T47D (cell line): ENCODE measurements around the gene UBE4B.
"Not testable (repeated sequence)": the region's sequence is repeated elsewhere in the genome, so short reads cannot be mapped to it uniquely, and the experiment has no call there.

Source experiments
- DNase-seq, 2 experiments: peaks; one replicate each; pipeline versions ENCODE4 v3.0.0 to v3.0.0-alpha.2; 2011 to 2012; ENCODE audit warnings: low read depth in 1 of 2, low spot score in 1 of 2
- JUND ChIP-seq: IDR thresholded peaks from 2 replicates; pipeline ENCODE4 v1.6.1; 2012; ENCODE audit warnings: low read depth
- in situ Hi-C: cut with HindIII; loops from 2 replicates; pipeline ENCODE4 v1.10.0; 2016; ENCODE audit warnings: low sequenced_read_pairs, low pct_unique_long_range_greater_than_20kb

The UBE4B gene

DNA sequence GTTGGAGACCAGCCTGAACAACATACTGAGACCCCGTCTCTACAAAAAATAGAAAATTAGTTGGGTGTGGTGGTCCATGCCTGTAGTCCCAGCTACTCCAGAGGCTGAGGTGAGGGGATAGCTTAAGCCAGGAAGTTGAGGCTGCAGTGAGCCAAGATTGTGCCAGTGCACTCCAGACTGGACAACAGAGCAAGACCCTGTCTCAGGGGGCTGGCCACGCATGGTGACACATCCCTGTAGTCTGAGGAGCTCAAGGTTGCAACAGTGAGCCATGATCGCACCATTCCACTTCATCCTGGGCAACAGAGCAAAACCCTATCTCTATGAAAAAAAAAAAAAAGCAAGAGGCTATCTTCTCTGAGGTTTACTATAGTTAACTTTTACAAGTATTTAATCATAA, 12.7 kb upstream of the UBE4B start:
- no peak for TF ChIP-seq JUND
- in situ Hi-C loops: no loop called here
- DNase-seq: no peak

DNA sequence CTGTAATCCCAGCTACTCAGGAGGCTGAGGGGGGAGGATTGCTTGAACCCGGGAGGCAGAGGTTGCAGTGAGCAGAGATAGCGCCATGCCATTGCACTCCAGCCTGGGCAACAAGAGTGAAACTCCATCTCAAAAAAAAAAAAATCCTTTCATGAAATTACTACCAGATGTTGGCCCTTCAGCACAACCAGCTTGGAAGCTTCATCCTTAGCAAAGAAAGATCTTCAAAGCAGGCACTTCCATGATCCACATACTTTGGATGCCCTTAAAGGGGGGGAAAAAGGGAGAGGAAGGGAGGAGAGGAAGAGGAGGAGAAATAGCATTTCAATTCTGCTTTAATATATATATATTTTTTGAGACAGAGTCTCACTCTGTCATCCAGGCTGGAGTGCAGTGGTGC, 12.1 kb upstream of the UBE4B start:
- DNase-seq, in situ Hi-C loops: not testable (repeated sequence)

DNA sequence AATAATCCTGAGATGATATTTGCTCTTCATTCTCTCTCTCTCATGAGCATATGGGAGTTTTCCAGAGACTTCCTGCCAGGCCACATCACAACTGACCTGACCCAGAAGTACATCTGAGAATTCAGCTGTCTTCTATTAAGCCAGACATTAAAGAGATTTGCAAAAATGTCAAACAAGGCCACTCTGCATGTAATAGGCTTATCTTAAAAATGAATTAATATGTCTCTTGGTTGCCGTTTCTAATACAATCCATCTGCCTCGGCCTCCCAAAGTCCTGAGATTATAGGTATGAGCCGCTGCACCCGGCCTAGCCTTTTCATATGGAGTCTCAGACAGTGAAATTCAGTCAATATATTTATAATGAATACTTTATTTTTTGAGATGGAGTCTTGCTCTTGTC, 10.8 kb upstream of the UBE4B start:
- DNase-seq: not testable (repeated sequence)

DNA sequence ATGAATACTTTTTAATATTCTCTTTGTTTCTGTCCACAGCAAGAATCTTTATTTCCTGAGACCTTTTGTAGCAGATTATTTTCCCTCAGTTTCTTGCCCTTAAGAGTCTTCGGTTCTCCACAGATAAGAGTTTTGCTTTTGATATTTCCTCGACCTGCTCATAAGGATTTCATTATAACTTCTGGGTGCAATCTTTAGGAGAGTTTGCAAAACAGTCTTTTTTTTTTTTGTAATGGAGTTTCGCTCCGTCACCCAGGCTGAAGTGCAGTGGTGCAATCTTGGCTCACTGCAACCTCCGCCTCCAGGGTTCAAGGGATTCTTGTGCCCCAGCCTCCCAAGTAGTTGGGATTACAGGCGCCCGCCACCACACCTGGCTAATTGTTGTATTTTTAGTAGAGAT, 10.1 kb upstream of the UBE4B start:
- in situ Hi-C loops: no loop called here
- no peak for DNase-seq
- TF ChIP-seq JUND: no peak

More for the DNA sequence above, 10.8 kb upstream of the UBE4B start:
- in situ Hi-C loops: not testable (repeated sequence)

DNA sequence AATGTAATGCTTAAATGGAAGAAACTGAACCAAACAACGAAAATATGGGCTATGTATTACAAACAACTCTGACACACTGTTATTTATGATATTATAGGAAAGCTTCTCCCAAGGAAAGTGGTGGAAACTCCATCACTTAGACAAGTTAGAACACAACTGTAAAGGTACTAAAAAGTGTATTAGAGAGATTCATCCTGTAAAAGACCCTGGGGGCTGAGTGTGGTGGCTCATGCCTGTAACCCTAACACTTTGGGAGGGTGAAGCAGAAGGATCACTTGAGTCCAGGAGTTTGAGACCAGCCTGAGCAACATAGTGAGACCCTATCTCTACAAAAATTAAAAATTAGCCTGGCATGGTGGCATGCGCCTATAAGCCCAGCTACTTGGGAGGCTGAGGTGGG, 7.4 kb upstream of the UBE4B start:
- no peak for TF ChIP-seq JUND
- DNase-seq: no peak
- in situ Hi-C loops: no loop called here

DNA sequence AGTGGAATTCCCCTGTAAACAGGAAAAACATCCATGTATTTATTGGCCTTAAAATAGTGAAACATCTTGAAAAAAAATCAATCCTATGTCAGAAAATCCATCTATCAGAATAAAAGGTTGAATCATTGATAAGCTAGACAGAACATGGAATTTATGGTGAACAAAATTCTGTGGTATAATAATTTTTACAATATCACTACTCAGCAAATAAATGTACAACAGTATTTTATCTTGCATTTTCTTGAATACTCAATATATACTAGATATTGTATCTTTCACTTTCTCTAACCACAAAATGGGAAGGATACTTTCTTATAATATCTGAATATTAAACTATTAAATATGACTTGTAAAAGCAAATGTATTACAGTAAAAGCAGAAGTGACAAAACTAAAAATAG, 5.7 kb upstream of the UBE4B start:
- in situ Hi-C loops: no loop called here
- DNase-seq: no peak
- TF ChIP-seq JUND: no peak

DNA sequence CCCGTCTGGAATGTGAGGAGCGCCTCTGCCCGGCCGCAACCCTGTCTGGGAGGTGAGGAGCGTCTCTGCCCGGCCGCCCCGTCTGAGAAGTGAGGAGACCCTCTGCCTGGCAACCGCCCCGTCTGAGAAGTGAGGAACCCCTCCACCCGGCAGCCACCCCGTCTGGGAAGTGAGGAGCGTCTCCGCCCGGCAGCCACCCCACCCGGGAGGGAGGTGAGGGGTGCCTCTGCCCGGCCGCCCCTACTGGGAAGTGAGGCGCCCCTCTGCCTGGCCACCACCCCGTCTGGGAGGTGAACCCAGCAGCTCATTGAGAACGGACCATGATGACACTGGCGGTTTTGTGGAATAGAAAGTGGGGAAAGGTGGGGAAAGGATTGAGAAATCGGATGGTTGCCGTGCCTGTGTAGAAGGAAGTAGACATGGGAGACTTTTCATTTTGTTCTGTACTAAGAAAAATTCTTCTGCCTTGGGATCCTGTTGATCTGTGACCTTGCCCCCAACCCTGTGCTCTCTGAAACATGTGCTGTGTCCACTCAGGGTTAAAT, 3.7 kb upstream of the UBE4B start:
- in situ Hi-C loops, DNase-seq: not testable (repeated sequence)

DNA sequence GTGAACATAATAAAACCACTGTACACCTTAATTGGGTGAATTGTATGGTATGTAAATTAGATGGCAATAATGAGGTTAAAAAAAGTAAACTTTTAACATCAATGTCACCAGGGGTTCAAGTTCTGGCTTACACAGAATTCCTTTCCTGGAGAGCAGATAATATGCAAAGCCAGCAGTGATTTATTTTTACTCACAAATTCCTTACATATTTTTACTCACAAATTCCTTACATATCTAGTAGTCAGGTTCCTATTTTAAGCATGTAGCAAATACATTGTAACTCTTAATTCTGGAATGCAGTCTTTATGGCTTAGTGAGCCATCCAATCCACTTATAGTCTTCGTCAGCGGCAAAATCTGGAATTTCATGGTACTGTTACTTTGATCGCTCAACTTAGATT, 1.3 kb upstream of the UBE4B start:
- in situ Hi-C loops: no loop called here
- no peak for TF ChIP-seq JUND
- DNase-seq: no peak

DNA sequence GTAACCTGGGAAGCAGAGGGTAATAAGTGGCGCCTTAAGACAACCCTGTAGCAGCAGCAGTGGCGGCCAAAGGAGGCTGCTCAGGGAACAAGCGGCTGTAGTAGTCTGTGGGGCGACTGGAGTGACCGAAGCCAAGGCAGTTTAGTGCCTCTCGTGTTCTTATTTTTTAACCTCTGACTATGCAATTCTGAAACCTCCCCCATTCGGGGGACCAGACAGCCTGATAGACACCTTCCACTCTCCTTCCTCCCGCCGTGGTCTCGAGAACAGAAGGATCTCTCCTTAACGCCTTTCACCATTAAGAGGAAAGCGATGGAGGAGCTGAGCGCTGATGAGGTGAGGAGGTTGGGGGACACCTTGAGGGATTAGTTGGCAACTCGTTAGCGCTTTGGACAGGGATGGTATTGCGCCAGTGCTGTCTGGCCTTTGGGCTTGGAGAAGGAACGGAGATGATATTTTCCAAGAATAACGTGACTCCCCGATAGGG, 644 bp downstream of the UBE4B start:
- peak in 1 of 2 experiments; percentile 55 for DNase-seq
- TF ChIP-seq JUND: no peak
- in situ Hi-C loops: no loop called here

DNA sequence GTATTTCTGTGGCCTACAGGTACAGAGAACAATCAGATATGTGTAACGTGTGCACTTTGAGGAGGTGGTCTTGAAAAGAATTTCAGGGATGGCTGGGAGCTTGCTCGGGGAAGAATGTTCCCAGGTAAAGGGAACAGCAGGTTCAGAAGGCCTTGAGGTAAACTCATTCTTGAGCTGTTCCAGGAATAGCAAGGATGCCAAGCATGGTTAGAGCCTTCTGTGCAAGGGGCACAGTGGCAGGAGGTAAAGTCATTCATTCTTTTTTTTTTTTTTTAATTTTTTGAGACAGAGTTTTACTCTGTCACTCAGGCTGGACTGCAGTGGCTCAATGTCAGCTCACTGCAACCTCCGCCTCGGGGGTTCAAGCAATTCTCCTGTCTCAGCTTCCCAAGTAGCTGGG, 10.0 kb downstream of the UBE4B start:
- TF ChIP-seq JUND: no peak
- no peak for DNase-seq
- in situ Hi-C loops: no loop called here

DNA sequence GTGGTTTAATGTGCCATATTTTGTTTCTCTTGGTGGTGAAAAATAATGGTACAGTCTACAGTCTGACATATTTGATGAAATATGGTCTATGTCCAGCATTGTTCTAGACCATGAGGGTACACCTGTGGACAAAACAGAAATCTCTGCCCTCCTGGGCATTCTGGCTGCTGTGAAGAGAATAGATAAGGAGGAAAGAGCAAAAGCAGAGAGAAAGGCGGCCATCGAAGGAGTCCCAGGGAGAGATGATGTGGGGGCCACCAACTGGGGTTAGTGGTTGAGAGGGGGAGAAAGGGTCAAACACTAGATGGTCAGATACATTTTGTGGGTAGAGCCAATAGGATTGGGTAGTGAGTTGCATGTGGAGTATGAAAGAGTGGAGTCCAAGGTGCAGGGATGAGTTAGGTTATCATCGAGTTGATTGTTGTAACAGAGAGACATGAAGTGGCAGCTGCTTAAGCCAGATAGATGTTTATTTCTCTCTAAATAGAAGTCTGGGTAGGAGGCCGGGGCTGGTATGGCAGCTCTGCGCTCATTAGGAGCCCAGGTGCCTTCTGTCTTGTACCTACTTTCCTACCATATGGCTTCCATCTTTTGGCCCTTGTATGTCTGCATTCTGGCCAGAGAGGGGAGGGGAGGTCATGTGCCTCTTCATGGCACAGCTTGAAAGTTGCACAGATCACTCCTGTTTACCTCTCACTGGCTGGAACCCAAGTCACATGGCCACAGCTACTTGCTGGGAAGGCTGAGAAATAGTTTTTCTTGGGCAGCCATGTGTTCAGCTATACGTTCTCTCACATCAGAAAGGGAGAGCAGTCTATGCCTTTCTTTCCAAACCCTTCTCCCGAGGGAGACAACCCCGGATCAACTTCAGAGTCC, 13.0 kb downstream of the UBE4B start:
- peak in 1 of 2 experiments; percentile 31 for DNase-seq
- no peak for TF ChIP-seq JUND
- in situ Hi-C loops: no loop called here

DNA sequence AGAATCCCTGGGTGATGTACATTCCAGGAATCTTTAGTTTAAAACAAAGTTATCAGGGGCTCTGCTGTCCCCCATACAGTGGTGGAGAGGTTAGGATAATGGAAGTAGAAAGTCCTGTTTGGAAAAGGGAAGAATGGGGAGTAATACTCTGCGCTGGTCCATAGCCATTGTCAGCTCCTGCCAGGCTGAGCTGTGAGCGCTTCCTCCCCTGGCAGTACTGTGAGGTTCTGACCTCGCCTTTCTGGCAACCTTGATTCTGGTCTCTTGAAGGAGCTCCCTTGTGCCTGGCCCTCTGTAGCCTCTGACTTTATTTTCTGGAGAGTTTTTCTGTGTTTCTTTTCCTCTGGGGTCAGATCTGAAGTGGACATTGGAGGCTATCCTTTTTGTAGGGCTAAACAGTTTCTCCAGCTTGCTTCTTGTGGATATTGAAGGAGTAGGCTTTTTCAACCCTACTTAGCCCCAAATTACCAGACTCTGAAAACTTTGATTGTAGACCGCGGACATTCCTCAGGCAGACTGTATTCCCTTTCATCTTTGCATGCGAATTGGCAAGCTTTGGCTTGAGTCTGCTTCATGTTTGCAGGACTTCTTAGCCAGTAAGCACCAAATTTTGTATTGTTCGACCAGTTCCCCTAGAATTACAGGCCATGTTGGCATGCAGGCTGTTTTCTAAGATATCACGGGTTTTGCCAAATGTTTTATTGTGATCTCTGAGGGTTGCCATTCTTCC, 13.8 kb downstream of the UBE4B start:
- no peak for TF ChIP-seq JUND
- no peak for DNase-seq
- in situ Hi-C loops: no loop called here

DNA sequence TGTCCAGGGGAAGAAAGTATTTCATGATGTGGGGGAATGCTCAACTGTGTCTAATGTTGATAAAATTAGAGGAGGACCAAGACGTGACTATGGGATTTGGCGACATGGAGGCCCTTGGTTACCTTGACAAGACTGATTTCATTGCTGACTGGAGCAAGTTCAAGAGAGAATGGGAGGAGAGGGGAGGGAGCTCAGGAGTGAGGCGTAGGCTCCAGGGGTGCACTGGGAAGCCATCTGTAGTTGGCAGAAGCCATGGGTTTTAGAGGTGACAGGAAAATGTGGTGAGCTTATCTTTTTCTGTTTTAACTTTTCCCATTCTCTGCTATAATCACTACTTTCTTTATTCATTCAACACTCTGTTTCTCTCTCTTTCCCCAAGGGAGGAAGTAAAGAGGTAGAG, 15.8 kb downstream of the UBE4B start:
- in situ Hi-C loops: no loop called here
- TF ChIP-seq JUND: no peak

More for the DNA sequence above, 15.8 kb downstream of the UBE4B start:
- DNase-seq: no peak
